ENCODE results near the gene FAM187B. TPM values are rescaled to one million over a fixed set of nuclear protein-coding genes. Genes with fewer than 3 reads are reported as not detected.

FAM187B gene
- not detected in 2 replicates for total RNA-seq

GRCh38 chr19:35228177-35228930 lies at the start of gene FAM187B:
TSS of gene FAM187B (minus strand) at chr19:35228739. CDS start at chr19:35228680, 59 bp downstream.

GRCh38 chr19:35268536-35269437 lies 40.2 kb upstream of the FAM187B start, which contains the start of gene USF2:
TSS of gene USF2 (plus strand) at chr19:35268962. CDS start at chr19:35269102, 140 bp downstream.

GRCh38 chr19:35248310-35249145 lies 20.0 kb upstream of the FAM187B start, which contains the start of gene LSR:
TSS of gene LSR (plus strand) at chr19:35249002. CDS start at chr19:35249023, 21 bp downstream.

Other genes with a start within 250 kb of the FAM187B start
- gene GRAMD1A, start 228.4 kb downstream of the FAM187B start, total RNA-seq = 50.8 and 76.4 TPM in 2 replicates
- gene SCN1B, start 198.3 kb downstream of the FAM187B start, total RNA-seq = 9.5 and 10.3 TPM in 2 replicates
- gene HPN, start 187.0 kb downstream of the FAM187B start, total RNA-seq = not detected in 2 replicates
- gene FXYD3, start 112.9 kb downstream of the FAM187B start, total RNA-seq = not detected in 2 replicates
- 0.10 TPM in 1 of 2 replicates, not detected in the other for gene LGI4, start 93.7 kb downstream of the FAM187B start, total RNA-seq
- 0.65 TPM in 1 of 2 replicates, not detected in the other for gene FXYD1, start 89.9 kb downstream of the FAM187B start, total RNA-seq
- gene FXYD7, start 85.5 kb downstream of the FAM187B start, total RNA-seq = not detected in 2 replicates
- gene FXYD5, start 74.0 kb downstream of the FAM187B start, total RNA-seq = 54.5 and 62.1 TPM in 2 replicates
- gene LSR, start 20.3 kb upstream of the FAM187B start, total RNA-seq = 0.29 and 0.65 TPM in 2 replicates
- gene USF2, start 40.2 kb upstream of the FAM187B start, total RNA-seq = 55.1 and 55.2 TPM in 2 replicates
- under 0.01 TPM in 1 of 2 replicates, not detected in the other for gene HAMP, start 53.8 kb upstream of the FAM187B start, total RNA-seq
- not detected in 2 replicates for gene MAG, start 63.4 kb upstream of the FAM187B start, total RNA-seq
- gene CD22, start 100.4 kb upstream of the FAM187B start, total RNA-seq = 0.19 TPM in 1 of 2 replicates, not detected in the other
- gene FFAR1, start 119.2 kb upstream of the FAM187B start, total RNA-seq = not detected in 2 replicates
- not detected in 2 replicates for gene FFAR3, start 129.7 kb upstream of the FAM187B start, total RNA-seq
- gene GPR42, start 142.3 kb upstream of the FAM187B start, total RNA-seq = not detected in 2 replicates
- gene FFAR2, start 219.5 kb upstream of the FAM187B start, total RNA-seq = not detected in 2 replicates

Data from vein endothelial cell (primary cell).